Osteocyte (in vitro differentiated cells): ENCODE measurements around the gene CRIP2. TPM values are rescaled to one million over a fixed set of nuclear protein-coding genes. Genes with fewer than 3 reads are reported as not detected.

ENCODE experiments used
- DNase-seq: peaks from one replicate; pipeline ENCODE4 v3.0.0; 2021; ENCODE audit warnings: mixed read lengths; ENCODE audit not compliant: unreplicated experiment; ENCODE audit errors: extremely low spot score
- H3K27ac Mint-ChIP-seq: one replicate; pipeline ENCODE4 v1.8.0; 2021; ENCODE audit warnings: mild to moderate bottlenecking, mixed read lengths; ENCODE audit not compliant: unreplicated experiment
- H3K27me3 Mint-ChIP-seq: one replicate; pipeline ENCODE4 v1.8.0; 2021; ENCODE audit warnings: mixed read lengths; ENCODE audit not compliant: unreplicated experiment
- H3K36me3 Mint-ChIP-seq: one replicate; pipeline ENCODE4 v1.8.0; 2021; ENCODE audit warnings: mixed read lengths; ENCODE audit not compliant: unreplicated experiment
- H3K4me1 Mint-ChIP-seq: one replicate; pipeline ENCODE4 v1.8.0; 2021; ENCODE audit warnings: mixed read lengths; ENCODE audit not compliant: unreplicated experiment
- H3K4me3 Mint-ChIP-seq: one replicate; pipeline ENCODE4 v1.8.0; 2021; ENCODE audit warnings: mild to moderate bottlenecking, moderate library complexity, mixed read lengths; ENCODE audit not compliant: unreplicated experiment
- H3K9me3 Mint-ChIP-seq: one replicate; pipeline ENCODE4 v1.8.0; 2021; ENCODE audit warnings: mixed read lengths; ENCODE audit not compliant: unreplicated experiment
- total RNA-seq: library from RNA; stranded (reverse); gene quantifications from 2 replicates; pipeline ENCODE4 v1.2.1, GENCODE V29; 2021
- TF ChIP-seq, protein P1 (sequence below): fragments of 200-600 bp; sonication (generic); IDR thresholded peaks from 2 replicates; pipeline ENCODE4 v1.5.0; 2021; ENCODE audit warnings: antibody characterized with exemption, mild to moderate bottlenecking, moderate library complexity

CRIP2 gene
- total RNA-seq, 1 donor from 2014 or later = 191 TPM

DNA sequence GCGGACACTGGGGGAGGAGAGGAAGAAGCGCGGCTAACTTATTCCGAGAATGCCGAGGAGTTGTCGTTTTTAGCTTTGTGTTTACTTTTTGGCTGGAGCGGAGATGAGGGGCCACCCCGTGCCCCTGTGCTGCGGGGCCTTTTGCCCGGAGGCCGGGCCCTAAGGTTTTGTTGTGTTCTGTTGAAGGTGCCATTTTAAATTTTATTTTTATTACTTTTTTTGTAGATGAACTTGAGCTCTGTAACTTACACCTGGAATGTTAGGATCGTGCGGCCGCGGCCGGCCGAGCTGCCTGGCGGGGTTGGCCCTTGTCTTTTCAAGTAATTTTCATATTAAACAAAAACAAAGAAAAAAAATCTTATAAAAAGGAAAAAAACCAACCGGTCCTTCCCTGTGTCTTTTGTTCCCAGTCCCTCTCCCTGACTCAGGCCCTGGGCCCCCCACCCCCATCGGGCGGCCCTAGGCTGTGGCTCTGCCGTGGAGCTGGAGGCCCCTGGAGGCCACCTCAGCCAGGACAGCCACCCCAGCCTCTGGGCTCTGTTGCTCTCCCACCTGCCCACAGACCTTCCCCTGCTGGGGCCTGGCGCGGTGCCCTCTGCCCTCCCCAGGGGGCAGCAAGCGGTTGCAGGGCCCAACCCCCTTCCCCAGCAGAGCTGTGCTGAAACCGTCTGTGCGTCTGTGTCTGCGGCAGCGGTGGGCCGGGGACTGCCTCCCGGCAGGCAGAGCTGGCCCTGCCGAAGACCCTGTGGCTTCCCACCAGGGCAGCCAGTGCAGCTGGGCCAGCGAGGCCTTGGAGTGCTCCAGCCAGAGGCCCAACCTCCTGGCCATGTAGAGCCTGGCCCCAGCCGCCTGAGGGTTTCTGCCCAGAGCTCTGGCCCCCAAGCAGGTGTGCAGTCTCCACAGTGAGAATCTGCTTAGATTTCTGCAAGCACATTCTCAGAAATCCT lies 4.0 kb upstream of the CRIP2 start:
- peaks cover 31% of the 10 kb centered on the region for H3K4me1 Mint-ChIP-seq

DNA sequence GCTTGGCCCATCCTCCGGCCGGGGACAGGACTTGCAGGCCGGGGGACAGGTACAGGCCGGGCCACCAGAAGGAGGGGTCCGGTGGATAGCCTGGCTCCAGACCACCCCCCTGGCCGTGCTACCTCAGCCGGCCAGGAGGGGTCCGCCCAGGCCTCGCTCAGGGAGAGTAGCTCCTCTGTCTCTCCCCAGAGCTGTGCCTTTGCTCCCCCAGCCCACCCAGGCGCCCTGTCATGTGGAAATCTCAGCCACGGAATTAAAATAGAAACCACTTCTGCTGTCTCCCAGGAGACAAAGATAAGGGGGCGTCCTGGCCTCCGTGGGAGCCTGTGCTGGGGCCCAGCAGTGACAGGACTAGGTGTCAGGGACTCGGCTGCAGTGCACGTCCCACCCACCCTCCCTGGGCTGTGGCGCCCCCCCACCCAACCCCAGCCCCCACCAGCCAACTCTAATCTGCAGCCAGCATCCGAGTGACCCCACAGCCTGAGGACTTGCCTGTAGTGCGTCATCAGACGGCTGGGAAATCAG lies 3.3 kb upstream of the CRIP2 start:
- Mint-ChIP-seq H3K27me3 (no peaks in the 10 kb centered on the region), H3K4me1 (peaks cover 34% of the 10 kb centered on the region), H3K9me3 (no peaks in the 10 kb centered on the region), H3K4me3 (no peak overlapping the region), H3K36me3 (no peaks in the 10 kb centered on the region), H3K27ac (peak overlapping the region; percentile 47)
- TF ChIP-seq, protein P1, sequence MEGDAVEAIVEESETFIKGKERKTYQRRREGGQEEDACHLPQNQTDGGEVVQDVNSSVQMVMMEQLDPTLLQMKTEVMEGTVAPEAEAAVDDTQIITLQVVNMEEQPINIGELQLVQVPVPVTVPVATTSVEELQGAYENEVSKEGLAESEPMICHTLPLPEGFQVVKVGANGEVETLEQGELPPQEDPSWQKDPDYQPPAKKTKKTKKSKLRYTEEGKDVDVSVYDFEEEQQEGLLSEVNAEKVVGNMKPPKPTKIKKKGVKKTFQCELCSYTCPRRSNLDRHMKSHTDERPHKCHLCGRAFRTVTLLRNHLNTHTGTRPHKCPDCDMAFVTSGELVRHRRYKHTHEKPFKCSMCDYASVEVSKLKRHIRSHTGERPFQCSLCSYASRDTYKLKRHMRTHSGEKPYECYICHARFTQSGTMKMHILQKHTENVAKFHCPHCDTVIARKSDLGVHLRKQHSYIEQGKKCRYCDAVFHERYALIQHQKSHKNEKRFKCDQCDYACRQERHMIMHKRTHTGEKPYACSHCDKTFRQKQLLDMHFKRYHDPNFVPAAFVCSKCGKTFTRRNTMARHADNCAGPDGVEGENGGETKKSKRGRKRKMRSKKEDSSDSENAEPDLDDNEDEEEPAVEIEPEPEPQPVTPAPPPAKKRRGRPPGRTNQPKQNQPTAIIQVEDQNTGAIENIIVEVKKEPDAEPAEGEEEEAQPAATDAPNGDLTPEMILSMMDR = peak; percentile 19
- DNase-seq = no peak

More for the DNA sequence above, 4.0 kb upstream of the CRIP2 start:
- Mint-ChIP-seq H3K4me3 (no peak overlapping the region), H3K9me3 (no peaks in the 10 kb centered on the region), H3K27me3 (no peaks in the 10 kb centered on the region), H3K36me3 (no peaks in the 10 kb centered on the region), H3K27ac (peak overlapping the region; percentile 41)
- TF ChIP-seq, protein P1 = no peak
- no peak for DNase-seq

DNA sequence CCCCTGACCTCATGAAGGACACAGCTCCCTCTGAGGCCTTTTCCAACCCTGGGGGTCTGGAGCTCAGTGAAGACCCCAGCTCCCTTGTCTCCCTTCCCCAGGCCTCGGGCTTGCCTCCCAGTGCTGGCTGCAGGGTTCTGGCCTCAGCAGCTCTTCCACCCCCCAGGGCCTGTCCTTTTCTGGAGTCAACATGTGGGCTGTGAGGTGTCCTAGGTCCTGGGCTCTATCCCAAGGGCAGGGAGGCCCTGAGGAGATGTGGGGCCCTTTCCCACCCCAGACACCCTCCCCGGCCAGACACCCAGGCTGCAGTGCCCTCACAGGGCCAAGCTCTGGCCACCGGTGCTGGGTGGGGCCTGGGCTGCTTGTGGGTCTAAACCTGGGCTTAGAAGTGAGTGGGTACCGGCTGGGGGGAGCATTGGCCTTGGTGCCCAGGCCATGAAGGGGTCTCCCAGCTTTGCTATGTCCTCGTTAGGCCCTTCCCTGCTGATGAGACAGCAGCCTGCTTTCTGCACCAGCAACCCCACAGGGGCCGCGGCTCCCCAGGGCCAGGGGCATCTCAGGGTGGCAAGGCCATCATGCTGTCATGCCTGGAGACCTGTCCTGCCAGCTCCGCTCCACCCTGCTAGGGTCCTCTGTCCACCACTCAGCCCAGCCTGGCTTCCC lies 2.7 kb upstream of the CRIP2 start:
- Mint-ChIP-seq H3K9me3 (no peaks in the 10 kb centered on the region), H3K4me1 (peaks cover 39% of the 10 kb centered on the region), H3K4me3 (no peak overlapping the region), H3K27me3 (no peaks in the 10 kb centered on the region), H3K36me3 (no peaks in the 10 kb centered on the region), H3K27ac (peak overlapping the region; percentile 68)
- TF ChIP-seq, protein P1 = no peak
- no peak for DNase-seq

DNA sequence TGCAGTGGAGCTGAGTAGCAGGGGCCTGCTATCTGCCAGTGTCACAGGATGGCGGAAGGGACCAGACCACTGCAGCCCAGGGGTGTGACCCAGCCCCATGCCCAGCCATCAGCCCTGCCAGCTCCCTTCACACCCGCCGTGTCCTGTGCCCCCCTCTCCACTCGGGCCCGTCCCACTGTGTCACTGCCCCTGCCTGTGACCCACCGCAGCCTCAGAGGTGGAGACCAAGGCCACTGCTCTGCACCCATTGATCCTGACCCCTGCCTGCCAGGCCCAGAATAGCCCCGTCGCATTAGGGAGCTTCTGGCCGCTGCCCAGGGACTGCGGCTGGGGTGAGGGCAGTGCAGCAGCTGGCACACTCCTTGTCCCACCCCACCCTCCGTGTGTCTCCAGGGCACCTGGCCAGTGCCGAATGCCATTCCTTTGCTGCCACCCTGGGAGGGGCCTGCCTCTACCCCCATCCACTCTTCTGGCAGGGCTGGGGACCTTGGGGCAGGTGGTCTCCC lies 2.1 kb upstream of the CRIP2 start:
- H3K27ac Mint-ChIP-seq = peak overlapping the region; percentile 68
- no peaks in the 10 kb centered on the region for H3K27me3 Mint-ChIP-seq

More for the DNA sequence above, 2.1 kb upstream of the CRIP2 start:
- Mint-ChIP-seq H3K9me3 (no peaks in the 10 kb centered on the region), H3K36me3 (no peaks in the 10 kb centered on the region), H3K4me3 (no peak overlapping the region), H3K4me1 (peaks cover 44% of the 10 kb centered on the region)
- TF ChIP-seq, protein P1 = no peak
- no peak for DNase-seq
